Heart left ventricle (tissue), 16 donors: ENCODE measurements around the gene ENO4. TPM values are rescaled to one million over a fixed set of nuclear protein-coding genes. Genes with fewer than 3 reads are reported as not detected.

ENCODE experiments used
- ATAC-seq, 4 donors: fragments of 200-7000 bp; cut with Tn5 transposase; one replicate each; pipeline ENCODE4 v1.9.1; 2020 to 2022; ENCODE audit warnings: moderate library complexity in 4 of 4, mild to moderate bottlenecking in 3 of 4, moderate number of reproducible peaks in 1 of 4
- DNase-seq, 5 donors: peaks; one replicate each; pipeline ENCODE4 v3.0.0-alpha.2; 2020
- H3K27ac ChIP-seq, 12 donors: fragments of 200-600 bp; sonication (generic) in 4 of 12; one replicate each; pipeline versions ENCODE4 v1.5.0 to v1.8.0; 2016 to 2022; ENCODE audit warnings: mild to moderate bottlenecking in 2 of 12
- H3K27me3 ChIP-seq, 9 donors: fragments of 200-600 bp; sonication (generic) in 2 of 9; one replicate each; pipeline versions ENCODE4 v1.5.1 to v1.8.0; 2016 to 2022; ENCODE audit warnings: mild to moderate bottlenecking in 3 of 9
- H3K36me3 ChIP-seq, 9 donors: fragments of 200-600 bp; sonication (generic) in 2 of 9; one replicate each; pipeline versions ENCODE4 v1.5.0 to v1.8.0; 2018 to 2022; ENCODE audit warnings: mild to moderate bottlenecking in 2 of 9
- H3K4me1 ChIP-seq, 12 donors: fragments of 200-600 bp; sonication (generic) in 4 of 12; one replicate each; pipeline versions ENCODE4 v1.5.0 to v1.8.0; 2016 to 2022; ENCODE audit warnings: mild to moderate bottlenecking in 3 of 12
- H3K4me3 ChIP-seq, 12 donors: fragments of 200-600 bp; sonication (generic) in 4 of 12; one replicate each; pipeline versions ENCODE4 v1.5.0 to v1.8.0; 2017 to 2022; ENCODE audit warnings: mild to moderate bottlenecking in 9 of 12, moderate library complexity in 4 of 12
- H3K9me3 ChIP-seq, 12 donors: fragments of 200-600 bp; sonication (generic) in 4 of 12; one replicate each; pipeline versions ENCODE4 v1.5.0 to v1.8.0; 2016 to 2022; ENCODE audit warnings: mild to moderate bottlenecking in 1 of 12
- POLR2A ChIP-seq, 2 donors: fragments of 450-650 bp; IDR thresholded peaks; one replicate each; pipeline ENCODE4 v1.6.1; 2017; ENCODE audit warnings: antibody characterized with exemption in 2 of 2, mild to moderate bottlenecking in 2 of 2, moderate library complexity in 2 of 2
- WGBS, 4 donors: extraction: QIAGEN DNeasy Blood & Tissue Kit in 2 of 4; methylation state at CpG; one replicate each; pipeline versions ENCODE4 v1.1.5 to v1.1.7; 2013 to 2018; 5-methylcytosine and 5-hydroxymethylcytosine counted together
- intact Hi-C, 10 donors: fragments of 100-400 bp; cut with DNase I; formaldehyde crosslinking; loops; one replicate each; pipeline versions ENCODE4 v1.11.1 to v1.14.2; 2022
- polyA plus RNA-seq, 2 donors: library from polyadenylated mRNA; stranded (reverse); fragments of 200-250 nt; gene quantifications; one replicate each; pipeline ENCODE4 v1.2.3, GENCODE V29; 2013
- total RNA-seq, 9 donors: library from RNA; depleted of rRNA in 2 of 9; stranded (reverse); fragments of >200 nt in 2 of 9; fragmentation: NEBNext Ultra II Directional in 3 of 9; extraction: Animal tissue kit (Norgen Biotek cat#: 25700) in 3 of 9; gene quantifications; one replicate each; pipeline versions ENCODE4 v1.1.0 to v1.2.4, GENCODE V29; 2016 to 2023
- TF ChIP-seq, protein P1 (sequence below), 12 donors: fragments of 200-600 bp; sonication (generic) in 4 of 12; IDR thresholded peaks; one replicate each; pipeline versions ENCODE4 v1.5.0 to v1.8.0; 2018 to 2022; ENCODE audit warnings: antibody characterized with exemption in 12 of 12, mild to moderate bottlenecking in 5 of 12
- donor health status: ischemic (EF 13 %, LVEDD 7.1; RV severe dilation, severe dysfunction).
- donor health status: healthy with polysubstance abuse.
- donor health status: DM: no; HTN: yes; CAD: no.
- donor health status: DM: no; HTN: no; CAD: no.
- donor health status: ischemic (EF 25% LVEDD 6.9; RV normal size, moderate dysfunction).
- donor health status: ischemic (EF 25% LVEDD 5.7; RV mildly dilated, moderate dysfunction).
- donor health status: healthy.
- donor health status: DM: yes; HTN: yes; CAD: no.
- donor health status: ischemic (EF 35%, LVEDD 5.7; RV mildly dilated, moderate dysfunction).
- donor health status: nonischemic (EF 11% LVEDD 7.7; RV severe dilation, severe dysfunction).
- donor health status: DM: yes; HTN: yes; CAD: no.
- donor health status: PGD.
- donor health status: ischemic (EF 29% LVEDD 5.4; RV normal size, mild dysfunction).
- donor health status: nonischemic (EF 23%, LVEDD 6.1; RV moderate dilation, normal function).

The ENO4 gene
- total and polyA plus RNA-seq, 11 donors: 0.03 to 1.8 (median 0.19) TPM; not detected in 7

DNA sequence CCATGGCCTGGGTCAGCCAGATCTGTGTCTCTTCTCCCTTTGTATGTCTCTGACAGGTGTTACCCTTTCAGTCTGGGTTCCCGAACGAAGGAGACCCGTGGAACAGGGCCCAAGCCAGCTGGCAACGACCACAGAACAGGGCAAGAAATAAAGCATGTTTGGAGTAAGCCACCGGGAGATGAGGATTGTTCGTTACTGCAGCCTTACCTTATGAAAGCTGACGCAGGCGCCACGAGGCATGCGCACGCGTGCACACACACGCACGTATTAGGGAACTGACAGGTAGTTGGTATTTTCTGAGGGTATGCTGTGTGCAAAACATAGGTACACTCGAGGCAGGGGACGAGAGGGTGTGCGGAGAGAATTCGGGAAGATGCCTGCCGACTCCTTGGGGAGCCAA, 46.4 kb upstream of the ENO4 start:
- WGBS, 4 donors: 90 to 94% (median 91%) methylated on average over 19 of the region's 19 CpGs
- no peak for TF ChIP-seq POLR2A (IDR thresholded peaks at IDR 0.05)
- TF ChIP-seq, protein P1, sequence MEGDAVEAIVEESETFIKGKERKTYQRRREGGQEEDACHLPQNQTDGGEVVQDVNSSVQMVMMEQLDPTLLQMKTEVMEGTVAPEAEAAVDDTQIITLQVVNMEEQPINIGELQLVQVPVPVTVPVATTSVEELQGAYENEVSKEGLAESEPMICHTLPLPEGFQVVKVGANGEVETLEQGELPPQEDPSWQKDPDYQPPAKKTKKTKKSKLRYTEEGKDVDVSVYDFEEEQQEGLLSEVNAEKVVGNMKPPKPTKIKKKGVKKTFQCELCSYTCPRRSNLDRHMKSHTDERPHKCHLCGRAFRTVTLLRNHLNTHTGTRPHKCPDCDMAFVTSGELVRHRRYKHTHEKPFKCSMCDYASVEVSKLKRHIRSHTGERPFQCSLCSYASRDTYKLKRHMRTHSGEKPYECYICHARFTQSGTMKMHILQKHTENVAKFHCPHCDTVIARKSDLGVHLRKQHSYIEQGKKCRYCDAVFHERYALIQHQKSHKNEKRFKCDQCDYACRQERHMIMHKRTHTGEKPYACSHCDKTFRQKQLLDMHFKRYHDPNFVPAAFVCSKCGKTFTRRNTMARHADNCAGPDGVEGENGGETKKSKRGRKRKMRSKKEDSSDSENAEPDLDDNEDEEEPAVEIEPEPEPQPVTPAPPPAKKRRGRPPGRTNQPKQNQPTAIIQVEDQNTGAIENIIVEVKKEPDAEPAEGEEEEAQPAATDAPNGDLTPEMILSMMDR (IDR thresholded peaks at IDR 0.05): no peak
- no peaks in the 10 kb centered on the region for H3K36me3 ChIP-seq
- peaks cover 0 to 10% (median 0%) of the 10 kb centered on the region in 9 donors for H3K27me3 ChIP-seq
- DNase-seq (no peak), ATAC-seq (no peak)
- H3K27ac ChIP-seq: no peak overlapping the region
- H3K9me3 ChIP-seq: no peaks in the 10 kb centered on the region
- intact Hi-C loops: no loop called here
- no peaks in the 10 kb centered on the region for H3K4me1 ChIP-seq
- H3K4me3 ChIP-seq: no peak overlapping the region

GRCh38 chr10:116803451-116804249, 45.6 kb upstream of the ENO4 start:
- Histone ChIP-seq H3K27me3 (peaks cover 0 to 10% (median 0%) of the 10 kb centered on the region in 9 donors), H3K4me1 (no peaks in the 10 kb centered on the region), H3K27ac (no peak overlapping the region), H3K36me3 (no peaks in the 10 kb centered on the region), H3K9me3 (no peaks in the 10 kb centered on the region), H3K4me3 (no peak overlapping the region)
- 77 to 82% (median 80%) methylated on average over 22 of the region's 22 CpGs for WGBS, 4 donors
- ATAC-seq: no peak
- intact Hi-C loops: no loop called here
- TF ChIP-seq, protein P1 (IDR thresholded peaks at IDR 0.05): no peak
- TF ChIP-seq POLR2A (IDR thresholded peaks at IDR 0.05): no peak
- no peak for DNase-seq

- no peak overlapping the region for H3K4me3 ChIP-seq
Observed at GRCh38 chr10:116808706-116809105, 40.6 kb upstream of the ENO4 start.

GRCh38 chr10:116809483-116810119, 39.7 kb upstream of the ENO4 start:
- Histone ChIP-seq H3K27me3 (peaks cover 0 to 33% (median 9%) of the 10 kb centered on the region in 9 donors), H3K36me3 (no peaks in the 10 kb centered on the region), H3K9me3 (no peaks in the 10 kb centered on the region), H3K27ac (no peak overlapping the region), H3K4me3 (no peak overlapping the region), H3K4me1 (no peaks in the 10 kb centered on the region)
- TF ChIP-seq POLR2A (IDR thresholded peaks at IDR 0.05): no peak
- TF ChIP-seq, protein P1 (IDR thresholded peaks at IDR 0.05): peak; percentile 18 to 56 (median 32)
- DNase-seq (no peak), ATAC-seq (peak in 2 of 4 donors; percentile 31 to 43)
- 52 to 59% (median 55%) methylated on average over 16 to 20 of the region's 20 CpGs for WGBS, 4 donors
- intact Hi-C loops: no loop called here

More at GRCh38 chr10:116808706-116809105, 40.6 kb upstream of the ENO4 start:
- Histone ChIP-seq H3K27me3 (peaks cover 0 to 31% (median 9%) of the 10 kb centered on the region in 9 donors), H3K36me3 (no peaks in the 10 kb centered on the region), H3K27ac (no peak overlapping the region), H3K9me3 (no peaks in the 10 kb centered on the region), H3K4me1 (no peaks in the 10 kb centered on the region)
- TF ChIP-seq, protein P1 (IDR thresholded peaks at IDR 0.05): no peak
- TF ChIP-seq POLR2A (IDR thresholded peaks at IDR 0.05): no peak
- intact Hi-C loops: no loop called here
- WGBS, 4 donors: 80 to 87% (median 86%) methylated on average over 12 to 13 of the region's 13 CpGs
- no peak for ATAC-seq
- DNase-seq: no peak
